Stimulated activated naive CD8-positive, alpha-beta T cell treated with anti-CD3 and anti-CD28 coated beads, Interleukin-15, Interleukin-2, amounts not matched to agents 100 ng/mL and 50 ng/mL, for 24 hours (primary cell): ENCODE results near the gene PRX.

Source experiments
- H3K27ac Mint-ChIP-seq: one replicate; pipeline ENCODE4 v1.8.0; 2021; ENCODE audit warnings: mild to moderate bottlenecking, mixed read lengths
- H3K27me3 Mint-ChIP-seq: one replicate; pipeline ENCODE4 v1.8.0; 2021; ENCODE audit warnings: mixed read lengths
- H3K36me3 Mint-ChIP-seq: one replicate; pipeline ENCODE4 v1.8.0; 2021; ENCODE audit warnings: low read depth, mixed read lengths
- H3K4me1 Mint-ChIP-seq: one replicate; pipeline ENCODE4 v1.8.0; 2021; ENCODE audit warnings: low read depth, mixed read lengths
- H3K4me3 Mint-ChIP-seq: one replicate; pipeline ENCODE4 v1.8.0; 2021; ENCODE audit warnings: mild to moderate bottlenecking, mixed read lengths
- H3K9me3 Mint-ChIP-seq: one replicate; pipeline ENCODE4 v1.8.0; 2021; ENCODE audit warnings: mixed read lengths

The PRX gene

GRCh38 chr19:40394816-40395210, 18.4 kb downstream of the PRX start:
- Mint-ChIP-seq H3K27me3 (peaks cover 4% of the 10 kb centered on the region), H3K4me3 (no peak overlapping the region), H3K4me1 (peaks cover 11% of the 10 kb centered on the region), H3K9me3 (no peaks in the 10 kb centered on the region), H3K27ac (no peak overlapping the region), H3K36me3 (no peaks in the 10 kb centered on the region)

- Mint-ChIP-seq H3K4me1 (peaks cover 10% of the 10 kb centered on the region), H3K4me3 (no peak overlapping the region), H3K9me3 (no peaks in the 10 kb centered on the region), H3K27ac (no peak overlapping the region), H3K36me3 (no peaks in the 10 kb centered on the region), H3K27me3 (peaks cover 1% of the 10 kb centered on the region)
Measured at GRCh38 chr19:40393894-40394815, 19.0 kb downstream of the PRX start.

- H3K27ac Mint-ChIP-seq, result no peak overlapping the region
Measured at GRCh38 chr19:40392894-40393517, 20.2 kb downstream of the PRX start.

GRCh38 chr19:40392123-40392522, 21.1 kb downstream of the PRX start:
- Mint-ChIP-seq H3K4me1 (no peaks in the 10 kb centered on the region), H3K36me3 (no peaks in the 10 kb centered on the region), H3K4me3 (no peak overlapping the region), H3K27ac (no peak overlapping the region), H3K27me3 (no peaks in the 10 kb centered on the region), H3K9me3 (no peaks in the 10 kb centered on the region)

More at GRCh38 chr19:40392894-40393517, 20.2 kb downstream of the PRX start:
- Mint-ChIP-seq H3K9me3 (no peaks in the 10 kb centered on the region), H3K4me3 (no peak overlapping the region), H3K36me3 (no peaks in the 10 kb centered on the region), H3K4me1 (no peaks in the 10 kb centered on the region), H3K27me3 (no peaks in the 10 kb centered on the region)

GRCh38 chr19:40390084-40390742, 23.0 kb downstream of the PRX start, which contains the start of gene HIPK4:
HIPK4 (minus strand) TSS chr19:40390181; CDS start chr19:40389902, 279 bp downstream.
- Mint-ChIP-seq H3K27ac (no peak within 1 kb of the TSS), H3K36me3 (no peaks in the 10 kb centered on the region), H3K27me3 (no peaks in the 10 kb centered on the region), H3K4me3 (no peak within 1 kb of the TSS), H3K4me1 (no peaks in the 10 kb centered on the region), H3K9me3 (no peaks in the 10 kb centered on the region)

- H3K4me1 Mint-ChIP-seq, result no peaks in the 10 kb centered on the region
Measured at GRCh38 chr19:40389404-40390083, 23.6 kb downstream of the PRX start.

GRCh38 chr19:40388481-40388880, 24.7 kb downstream of the PRX start:
- no peaks in the 10 kb centered on the region for H3K27me3 Mint-ChIP-seq
- no peaks in the 10 kb centered on the region for H3K4me1 Mint-ChIP-seq
- no peak overlapping the region for H3K4me3 Mint-ChIP-seq
- no peaks in the 10 kb centered on the region for H3K9me3 Mint-ChIP-seq
- no peak overlapping the region for H3K27ac Mint-ChIP-seq
- H3K36me3 Mint-ChIP-seq, result no peaks in the 10 kb centered on the region

More at GRCh38 chr19:40389404-40390083, 23.6 kb downstream of the PRX start:
- H3K9me3 Mint-ChIP-seq, result no peaks in the 10 kb centered on the region
- no peak overlapping the region for H3K27ac Mint-ChIP-seq
- no peaks in the 10 kb centered on the region for H3K36me3 Mint-ChIP-seq
- no peak overlapping the region for H3K4me3 Mint-ChIP-seq
- H3K27me3 Mint-ChIP-seq, result no peaks in the 10 kb centered on the region

- Mint-ChIP-seq H3K9me3 (no peaks in the 10 kb centered on the region), H3K27ac (no peak overlapping the region), H3K27me3 (no peaks in the 10 kb centered on the region), H3K4me3 (no peak overlapping the region), H3K36me3 (no peaks in the 10 kb centered on the region), H3K4me1 (no peaks in the 10 kb centered on the region)
Measured at GRCh38 chr19:40387155-40387554, 26.0 kb downstream of the PRX start.

GRCh38 chr19:40383668-40384248, 29.4 kb downstream of the PRX start:
- Mint-ChIP-seq H3K4me1 (no peaks in the 10 kb centered on the region), H3K27me3 (no peaks in the 10 kb centered on the region), H3K9me3 (no peaks in the 10 kb centered on the region), H3K27ac (no peak overlapping the region), H3K4me3 (no peak overlapping the region), H3K36me3 (no peaks in the 10 kb centered on the region)

- Mint-ChIP-seq H3K27ac (no peak overlapping the region), H3K4me1 (no peaks in the 10 kb centered on the region), H3K9me3 (no peaks in the 10 kb centered on the region), H3K4me3 (no peak overlapping the region), H3K36me3 (no peaks in the 10 kb centered on the region), H3K27me3 (no peaks in the 10 kb centered on the region)
Measured at GRCh38 chr19:40381321-40381720, 31.9 kb downstream of the PRX start.

GRCh38 chr19:40380199-40381037, 32.8 kb downstream of the PRX start:
- Mint-ChIP-seq H3K4me1 (no peaks in the 10 kb centered on the region), H3K36me3 (peaks cover 3% of the 10 kb centered on the region), H3K9me3 (no peaks in the 10 kb centered on the region), H3K27ac (no peak overlapping the region), H3K4me3 (no peak overlapping the region), H3K27me3 (no peaks in the 10 kb centered on the region)

- Mint-ChIP-seq H3K27me3 (no peaks in the 10 kb centered on the region), H3K27ac (no peak overlapping the region), H3K4me3 (no peak overlapping the region), H3K9me3 (no peaks in the 10 kb centered on the region), H3K36me3 (peaks cover 3% of the 10 kb centered on the region), H3K4me1 (no peaks in the 10 kb centered on the region)
Measured at GRCh38 chr19:40379446-40380198, 33.6 kb downstream of the PRX start.

GRCh38 chr19:40378509-40378908, 34.7 kb downstream of the PRX start:
- no peak overlapping the region for H3K27ac Mint-ChIP-seq
- no peaks in the 10 kb centered on the region for H3K27me3 Mint-ChIP-seq
- no peak overlapping the region for H3K4me3 Mint-ChIP-seq
- H3K9me3 Mint-ChIP-seq, result no peaks in the 10 kb centered on the region
- no peaks in the 10 kb centered on the region for H3K4me1 Mint-ChIP-seq
- peaks cover 3% of the 10 kb centered on the region for H3K36me3 Mint-ChIP-seq
